BLaER1 treated with 17β-estradiol and CSF1 and Interleukin-3, amounts not matched to agents 10 nM and 100 nM (cell line): Measurements from ENCODE around the gene OGFR.

Experiments used
- H3K27ac ChIP-seq, 11 experiments: shearing (Covaris generic); formaldehyde crosslinking; 2 replicates each; pipeline ENCODE4 v1.8.1; 2022
- H3K27me3 ChIP-seq, 11 experiments: shearing (Covaris generic); formaldehyde crosslinking; 2 replicates each; pipeline ENCODE4 v1.8.1; 2022
- H3K36me3 ChIP-seq, 11 experiments: shearing (Covaris generic); formaldehyde crosslinking; 2 replicates each; pipeline ENCODE4 v1.8.1; 2022
- H3K4me1 ChIP-seq, 10 experiments: shearing (Covaris generic); formaldehyde crosslinking; 2 replicates each; pipeline ENCODE4 v1.8.1; 2022
- H3K4me2 ChIP-seq, 11 experiments: shearing (Covaris generic); formaldehyde crosslinking; 2 replicates each; pipeline ENCODE4 v1.8.1; 2022
- H3K4me3 ChIP-seq, 10 experiments: shearing (Covaris generic); formaldehyde crosslinking; 2 replicates each; pipeline ENCODE4 v1.8.1; 2022
- H3K9ac ChIP-seq, 11 experiments: shearing (Covaris generic); formaldehyde crosslinking; 2 replicates each; pipeline ENCODE4 v1.8.1; 2022
- H3K9me3 ChIP-seq, 11 experiments: shearing (Covaris generic); formaldehyde crosslinking; replicated peaks in 1 of 11; 2 replicates each; pipeline ENCODE4 v1.8.1; 2022
- H4K20me1 ChIP-seq, 11 experiments: shearing (Covaris generic); formaldehyde crosslinking; 2 replicates each; pipeline ENCODE4 v1.8.1; 2022
- Cebpa-rat ChIP-seq, 11 experiments: shearing (Covaris generic); IDR thresholded peaks; 2 replicates each; pipeline ENCODE4 v1.8.1; 2022

The OGFR gene

GRCh38 chr20:62815066-62815991 lies 10.7 kb downstream of the OGFR start:
- Histone ChIP-seq H3K4me1 (peaks cover 67 to 92% (median 80%) of the 10 kb centered on the region in 10 experiments), H3K4me3 (peak overlapping the region in 2 of 10 experiments; percentile 49 to 52; a peak in 1 of 20 replicates), H4K20me1 (peaks cover 52 to 97% (median 84%) of the 10 kb centered on the region in 11 experiments), H3K9ac (peak overlapping the region in 2 of 11 experiments; percentile 29 to 78; a peak in 2 of 22 replicates), H3K27me3 (peaks cover 62 to 69% (median 67%) of the 10 kb centered on the region in 11 experiments), H3K36me3 (peaks cover 35 to 43% (median 38%) of the 10 kb centered on the region in 11 experiments), H3K4me2 (peak overlapping the region; percentile 85 to 99 (median 95); a peak in 17 of 22 replicates), H3K27ac (no peak overlapping the region), H3K9me3 (no peaks in the 10 kb centered on the region)
- no peak for TF ChIP-seq Cebpa-rat (IDR thresholded peaks at IDR 0.05)

GRCh38 chr20:62816031-62816883 lies 11.6 kb downstream of the OGFR start:
- Histone ChIP-seq H3K9ac (peak overlapping the region; percentile 17 to 78 (median 57); a peak in 18 of 22 replicates), H3K27me3 (peaks cover 65 to 77% (median 71%) of the 10 kb centered on the region in 11 experiments), H3K4me3 (peak overlapping the region; percentile 35 to 66 (median 53)), H3K27ac (peak overlapping the region in 3 of 11 experiments; percentile 35 to 47 (median 40); a peak in 6 of 22 replicates), H3K4me2 (peak overlapping the region; percentile 85 to 99 (median 95)), H3K4me1 (peaks cover 64 to 92% (median 81%) of the 10 kb centered on the region in 10 experiments), H3K9me3 (no peaks in the 10 kb centered on the region), H4K20me1 (peaks cover 43 to 97% (median 83%) of the 10 kb centered on the region in 11 experiments), H3K36me3 (peaks cover 25 to 34% (median 29%) of the 10 kb centered on the region in 11 experiments)
- TF ChIP-seq Cebpa-rat (IDR thresholded peaks at IDR 0.05): no peak

- H3K9ac ChIP-seq: peak within 1 kb of the TSS; percentile 17 to 78 (median 57); a peak in 18 of 22 replicates
- H3K27ac ChIP-seq: peak within 1 kb of the TSS in 3 of 11 experiments; percentile 35 to 47 (median 40); a peak in 6 of 22 replicates
- H3K4me1 ChIP-seq: peaks cover 57 to 94% (median 90%) of the 10 kb centered on the region in 10 experiments
- H3K4me3 ChIP-seq: peak within 1 kb of the TSS; percentile 35 to 66 (median 53)
- H3K4me2 ChIP-seq: peak within 1 kb of the TSS; percentile 85 to 99 (median 95)
- peaks cover 65 to 77% (median 71%) of the 10 kb centered on the region in 11 experiments for H3K27me3 ChIP-seq
- H4K20me1 ChIP-seq: peaks cover 34 to 94% (median 74%) of the 10 kb centered on the region in 11 experiments
- peaks cover 16 to 24% (median 20%) of the 10 kb centered on the region in 11 experiments for H3K36me3 ChIP-seq
- TF ChIP-seq Cebpa-rat (IDR thresholded peaks at IDR 0.05): no peak
- H3K9me3 ChIP-seq: no peaks in the 10 kb centered on the region
These were observed 12.5 kb downstream of the OGFR start, which contains the start of gene COL9A3 for GRCh38 chr20:62816884-62817873. TSS of gene COL9A3 (plus strand) at chr20:62817050. CDS start at chr20:62817065, 15 bp downstream.

GRCh38 chr20:62817975-62818591 lies 13.4 kb downstream of the OGFR start:
- no peak for TF ChIP-seq Cebpa-rat (IDR thresholded peaks at IDR 0.05)
- no peak overlapping the region for H3K4me3 ChIP-seq
- peaks cover 8 to 15% (median 11%) of the 10 kb centered on the region in 11 experiments; a peak in 19 of 22 replicates for H3K36me3 ChIP-seq
- H3K27me3 ChIP-seq: peaks cover 65 to 77% (median 71%) of the 10 kb centered on the region in 11 experiments
- no peak overlapping the region for H3K27ac ChIP-seq
- 0 out of 22 replicates have a peak overlapping the region, but pooled peaks of 1 of the 11 experiments have one; percentile 17 for H3K9ac ChIP-seq
- H4K20me1 ChIP-seq: peaks cover 25 to 88% (median 65%) of the 10 kb centered on the region in 11 experiments
- peak overlapping the region in 8 of 11 experiments; percentile 24 to 99 (median 96); a peak in 14 of 22 replicates for H3K4me2 ChIP-seq
- no peaks in the 10 kb centered on the region for H3K9me3 ChIP-seq
- peaks cover 48 to 95% (median 88%) of the 10 kb centered on the region in 10 experiments for H3K4me1 ChIP-seq

GRCh38 chr20:62818592-62819493 lies 14.2 kb downstream of the OGFR start:
- H3K27ac ChIP-seq: no peak overlapping the region
- peak overlapping the region in 3 of 11 experiments; percentile 8 to 37 (median 17); a peak in 2 of 22 replicates for H3K9ac ChIP-seq

GRCh38 chr20:62819494-62820174 lies 15.0 kb downstream of the OGFR start:
- Histone ChIP-seq H3K27me3 (peaks cover 58 to 65% (median 61%) of the 10 kb centered on the region in 11 experiments), H3K4me2 (peak overlapping the region in 10 of 11 experiments; percentile 22 to 99 (median 74); a peak in 17 of 22 replicates), H3K4me1 (peaks cover 50 to 98% (median 93%) of the 10 kb centered on the region in 10 experiments), H3K9me3 (no peaks in the 10 kb centered on the region), H3K27ac (no peak overlapping the region), H4K20me1 (peaks cover 9 to 85% (median 49%) of the 10 kb centered on the region in 11 experiments), H3K9ac (peak overlapping the region in 3 of 11 experiments; percentile 6 to 41 (median 13); a peak in 2 of 22 replicates), H3K36me3 (no peaks in the 10 kb centered on the region), H3K4me3 (no peak overlapping the region)
- no peak for TF ChIP-seq Cebpa-rat (IDR thresholded peaks at IDR 0.05)

More at GRCh38 chr20:62818592-62819493, 14.2 kb downstream of the OGFR start:
- H3K4me3 ChIP-seq: no peak overlapping the region
- peaks cover 3 to 8% (median 5%) of the 10 kb centered on the region in 11 experiments; a peak in 17 of 22 replicates for H3K36me3 ChIP-seq
- H3K27me3 ChIP-seq: peaks cover 65 to 73% (median 69%) of the 10 kb centered on the region in 11 experiments
- H4K20me1 ChIP-seq: peaks cover 17 to 88% (median 57%) of the 10 kb centered on the region in 11 experiments
- peak overlapping the region in 10 of 11 experiments; percentile 16 to 99 (median 74); a peak in 17 of 22 replicates for H3K4me2 ChIP-seq
- H3K4me1 ChIP-seq: peaks cover 48 to 98% (median 93%) of the 10 kb centered on the region in 10 experiments
- TF ChIP-seq Cebpa-rat (IDR thresholded peaks at IDR 0.05): no peak
- no peaks in the 10 kb centered on the region for H3K9me3 ChIP-seq
